ENCODE measurements around the gene PAPLN.

GRCh38 chr14:73261075-73261474 lies 23.8 kb downstream of the PAPLN start:
- TF ChIP-seq CTCF (conservative IDR thresholded peaks at IDR 0.05; ENCODE audit: low read length) (no peak), EZH2phosphoT487 (IDR thresholded peaks at IDR 0.05; ENCODE audit: borderline replicate concordance) (no peak)
